Measurements from ENCODE around the gene DCLK1. TPM values are rescaled to one million over a fixed set of nuclear protein-coding genes. Genes with fewer than 3 reads are reported as not detected.
"Not testable (repeated sequence)": the region's sequence is repeated elsewhere in the genome, so short reads cannot be mapped to it uniquely, and the experiment has no call there.

The DCLK1 gene
- total and polyA plus RNA-seq, 2 donors (not counting 1 experiment from before 2014, with no cell fraction given) = 0.56 to 6.3 TPM

DNA sequence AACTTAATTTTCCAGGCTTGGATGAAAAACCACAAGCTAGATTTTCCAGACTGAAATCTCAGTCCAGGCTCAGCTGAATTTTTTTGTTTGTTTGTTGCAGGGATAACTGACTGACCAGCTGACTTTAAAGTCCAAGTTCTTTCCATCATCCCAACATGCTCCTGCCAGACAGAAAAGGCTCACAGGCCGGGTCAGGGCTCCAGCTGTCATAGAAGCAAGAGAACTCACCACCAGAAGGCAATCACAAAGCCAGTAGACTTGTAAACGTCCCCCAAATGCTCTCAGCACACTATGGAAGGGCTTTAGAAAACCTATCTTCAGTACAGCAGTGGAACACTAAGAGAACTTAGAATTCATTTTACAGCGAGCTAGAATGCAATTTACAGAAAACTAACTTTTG lies 25.5 kb downstream of the DCLK1 start:
- DNase-seq (ENCODE audit: low read depth in 2 of 2) = no peak
- H3K36me3 ChIP-seq (ENCODE audit: control insufficient read depth, insufficient read depth, low read length) = no peaks in the 10 kb centered on the region
- no peak overlapping the region for H2AFZ ChIP-seq (ENCODE audit: low read length)
- no peaks in the 10 kb centered on the region for H4K20me1 ChIP-seq (ENCODE audit: control insufficient read depth, extremely low read depth, insufficient read depth, low read length)
- H3K27ac ChIP-seq (ENCODE audit: insufficient read depth, low read length) = no peak overlapping the region
- H3K4me1 ChIP-seq (ENCODE audit: control insufficient read depth, extremely low read depth, insufficient read depth, low read length) = no peaks in the 10 kb centered on the region
- no peaks in the 10 kb centered on the region for H3K79me2 ChIP-seq (ENCODE audit: control insufficient read depth, insufficient read depth, low read length)
- no peak overlapping the region for H3K4me3 ChIP-seq (replicated peaks in 1 of 4; ENCODE audit: control extremely low read depth in 1 of 4, insufficient read depth in 1 of 4, low read depth in 3 of 4, low read length in 4 of 4)
- H3K9ac ChIP-seq (ENCODE audit: insufficient read depth, low read length) = no peak overlapping the region
- TF ChIP-seq, protein P1, sequence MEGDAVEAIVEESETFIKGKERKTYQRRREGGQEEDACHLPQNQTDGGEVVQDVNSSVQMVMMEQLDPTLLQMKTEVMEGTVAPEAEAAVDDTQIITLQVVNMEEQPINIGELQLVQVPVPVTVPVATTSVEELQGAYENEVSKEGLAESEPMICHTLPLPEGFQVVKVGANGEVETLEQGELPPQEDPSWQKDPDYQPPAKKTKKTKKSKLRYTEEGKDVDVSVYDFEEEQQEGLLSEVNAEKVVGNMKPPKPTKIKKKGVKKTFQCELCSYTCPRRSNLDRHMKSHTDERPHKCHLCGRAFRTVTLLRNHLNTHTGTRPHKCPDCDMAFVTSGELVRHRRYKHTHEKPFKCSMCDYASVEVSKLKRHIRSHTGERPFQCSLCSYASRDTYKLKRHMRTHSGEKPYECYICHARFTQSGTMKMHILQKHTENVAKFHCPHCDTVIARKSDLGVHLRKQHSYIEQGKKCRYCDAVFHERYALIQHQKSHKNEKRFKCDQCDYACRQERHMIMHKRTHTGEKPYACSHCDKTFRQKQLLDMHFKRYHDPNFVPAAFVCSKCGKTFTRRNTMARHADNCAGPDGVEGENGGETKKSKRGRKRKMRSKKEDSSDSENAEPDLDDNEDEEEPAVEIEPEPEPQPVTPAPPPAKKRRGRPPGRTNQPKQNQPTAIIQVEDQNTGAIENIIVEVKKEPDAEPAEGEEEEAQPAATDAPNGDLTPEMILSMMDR (conservative IDR thresholded peaks at IDR 0.05 in 1 of 2, IDR thresholded peaks at IDR 0.05 in 1 of 2; ENCODE audit: low read depth in 1 of 2, low read length in 2 of 2) = no peak
- TF ChIP-seq EZH2 (IDR thresholded peaks at IDR 0.05; ENCODE audit: low read length, missing control alignments) = no peak
- H3K9me3 ChIP-seq (ENCODE audit: control insufficient read depth, insufficient read depth, low read depth, low read length) = no peaks in the 10 kb centered on the region
- H3K27me3 ChIP-seq (ENCODE audit: control insufficient read depth, insufficient read depth, low read length) = no peaks in the 10 kb centered on the region
- H3K4me2 ChIP-seq (ENCODE audit: extremely low read depth, insufficient read depth, low read length) = no peak overlapping the region

GRCh38 chr13:36102721-36103120 lies 28.5 kb downstream of the DCLK1 start:
- Histone ChIP-seq H3K4me3 (replicated peaks in 1 of 4; ENCODE audit: control extremely low read depth in 1 of 4, insufficient read depth in 1 of 4, low read depth in 3 of 4, low read length in 4 of 4) (no peak overlapping the region), H2AFZ (ENCODE audit: low read length) (no peak overlapping the region), H3K27ac (ENCODE audit: insufficient read depth, low read length) (no peak overlapping the region), H3K9ac (ENCODE audit: insufficient read depth, low read length) (no peak overlapping the region), H3K4me2 (ENCODE audit: extremely low read depth, insufficient read depth, low read length) (no peak overlapping the region), H3K4me1 (ENCODE audit: control insufficient read depth, extremely low read depth, insufficient read depth, low read length) (no peaks in the 10 kb centered on the region), H4K20me1 (ENCODE audit: control insufficient read depth, extremely low read depth, insufficient read depth, low read length) (no peaks in the 10 kb centered on the region), H3K27me3 (ENCODE audit: control insufficient read depth, insufficient read depth, low read length) (no peaks in the 10 kb centered on the region), H3K79me2 (ENCODE audit: control insufficient read depth, insufficient read depth, low read length) (no peaks in the 10 kb centered on the region), H3K9me3 (ENCODE audit: control insufficient read depth, insufficient read depth, low read depth, low read length) (no peaks in the 10 kb centered on the region), H3K36me3 (ENCODE audit: control insufficient read depth, insufficient read depth, low read length) (no peaks in the 10 kb centered on the region)
- no peak for TF ChIP-seq EZH2 (IDR thresholded peaks at IDR 0.05; ENCODE audit: low read length, missing control alignments)
- TF ChIP-seq, protein P1 (conservative IDR thresholded peaks at IDR 0.05 in 1 of 2, IDR thresholded peaks at IDR 0.05 in 1 of 2; ENCODE audit: low read depth in 1 of 2, low read length in 2 of 2) = no peak
- DNase-seq (ENCODE audit: low read depth in 2 of 2) = no peak

DNA sequence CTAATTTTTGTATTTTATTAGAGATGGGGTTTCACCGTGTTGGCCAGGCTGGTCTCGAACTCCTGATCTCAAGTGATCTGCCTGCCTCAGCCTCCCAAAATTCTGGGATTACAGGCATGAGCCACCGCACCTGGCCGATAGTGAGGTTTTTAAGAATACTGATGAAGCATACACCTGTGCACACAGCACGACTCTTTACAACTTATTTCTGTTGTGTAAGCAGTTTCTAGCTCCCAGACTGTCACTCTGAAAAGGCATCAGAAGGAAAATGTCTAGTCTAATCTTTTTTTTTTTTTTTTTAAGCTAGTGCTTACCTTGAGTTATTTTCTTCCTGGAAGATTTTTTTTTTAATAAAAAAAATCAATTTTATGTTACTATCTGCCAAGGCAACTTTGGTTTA lies 29.3 kb downstream of the DCLK1 start:
- H3K4me2 ChIP-seq (ENCODE audit: extremely low read depth, insufficient read depth, low read length); H3K9me3 ChIP-seq (ENCODE audit: control insufficient read depth, insufficient read depth, low read depth, low read length); H3K27me3 ChIP-seq (ENCODE audit: control insufficient read depth, insufficient read depth, low read length); DNase-seq (ENCODE audit: low read depth in 2 of 2); H3K9ac ChIP-seq (ENCODE audit: insufficient read depth, low read length); H3K4me1 ChIP-seq (ENCODE audit: control insufficient read depth, extremely low read depth, insufficient read depth, low read length); H3K4me3 ChIP-seq (replicated peaks in 1 of 4; ENCODE audit: control extremely low read depth in 1 of 4, insufficient read depth in 1 of 4, low read depth in 3 of 4, low read length in 4 of 4); H4K20me1 ChIP-seq (ENCODE audit: control insufficient read depth, extremely low read depth, insufficient read depth, low read length); H3K79me2 ChIP-seq (ENCODE audit: control insufficient read depth, insufficient read depth, low read length); H3K27ac ChIP-seq (ENCODE audit: insufficient read depth, low read length); H3K36me3 ChIP-seq (ENCODE audit: control insufficient read depth, insufficient read depth, low read length); H2AFZ ChIP-seq (ENCODE audit: low read length): not testable (repeated sequence)
